Measurements from ENCODE around the gene NTF3.

GRCh38 chr12:5466521-5466960, 34.6 kb downstream of the NTF3 start:
- TF ChIP-seq KDM4A (IDR thresholded peaks at IDR 0.05; ENCODE audit: low read depth, low read length, severe bottlenecking) (no peak), SRF (IDR thresholded peaks at IDR 0.05; ENCODE audit: low read depth, low read length) (no peak), ATF2 (IDR thresholded peaks at IDR 0.05; ENCODE audit: low read length) (no peak), CREB1 (IDR thresholded peaks at IDR 0.05) (no peak), CTCF (IDR thresholded peaks at IDR 0.05; ENCODE audit: control extremely low read depth in 1 of 3, insufficient read depth in 1 of 3, low read depth in 1 of 3, low read length in 3 of 3) (no peak), BACH1 (IDR thresholded peaks at IDR 0.05; ENCODE audit: low read length) (no peak)
